IPS-20b (cell line): ENCODE results near the gene NOTCH2.

ENCODE experiments used
- H3K27ac ChIP-seq: one replicate; pipeline ENCODE4 v1.5.1; 2013; ENCODE audit warnings: low read length
- H3K27me3 ChIP-seq: 2 replicates; pipeline ENCODE4 v1.6.1; 2013; ENCODE audit warnings: mild to moderate bottlenecking, low read length, inconsistent platforms; ENCODE audit not compliant: insufficient read depth
- H3K36me3 ChIP-seq: 2 replicates; pipeline ENCODE4 v1.6.1; 2013; ENCODE audit warnings: low read depth, mild to moderate bottlenecking, inconsistent platforms, low read length, moderate library complexity; ENCODE audit not compliant: insufficient read depth
- H3K4me1 ChIP-seq: 2 replicates; pipeline ENCODE4 v1.6.1; 2013; ENCODE audit warnings: mild to moderate bottlenecking, control low read depth, inconsistent platforms, low read length, moderate library complexity; ENCODE audit not compliant: insufficient read depth
- H3K4me3 ChIP-seq: 2 replicates; pipeline ENCODE4 v1.5.1; 2013; ENCODE audit warnings: mild to moderate bottlenecking, low read length, inconsistent platforms
- H3K9ac ChIP-seq: 2 replicates; pipeline ENCODE4 v1.6.1; 2013; ENCODE audit warnings: low read depth, mild to moderate bottlenecking, inconsistent platforms, low read length, moderate library complexity
- H3K9me3 ChIP-seq: 2 replicates; pipeline ENCODE4 v1.6.1; 2013; ENCODE audit warnings: mild to moderate bottlenecking, low read depth, low read length, inconsistent platforms; ENCODE audit not compliant: insufficient read depth

Gene NOTCH2

GRCh38 chr1:119924948-119925898 is 144.2 kb downstream of the NOTCH2 start:
- no peak overlapping the region for H3K9ac ChIP-seq
- no peaks in the 10 kb centered on the region for H3K27me3 ChIP-seq
- H3K4me1 ChIP-seq, result no peaks in the 10 kb centered on the region
- no peak overlapping the region for H3K4me3 ChIP-seq
- H3K36me3 ChIP-seq, result peaks cover 70% of the 10 kb centered on the region
- no peak overlapping the region for H3K27ac ChIP-seq
- H3K9me3 ChIP-seq, result no peaks in the 10 kb centered on the region

GRCh38 chr1:119920104-119920968 is 149.1 kb downstream of the NOTCH2 start:
- no peaks in the 10 kb centered on the region for H3K4me1 ChIP-seq
- no peak overlapping the region for H3K9ac ChIP-seq
- no peak overlapping the region for H3K27ac ChIP-seq
- no peaks in the 10 kb centered on the region for H3K27me3 ChIP-seq
- H3K4me3 ChIP-seq, result no peak overlapping the region
- H3K9me3 ChIP-seq, result no peaks in the 10 kb centered on the region
- H3K36me3 ChIP-seq, result peaks cover 96% of the 10 kb centered on the region

GRCh38 chr1:119919241-119919640 is 150.2 kb downstream of the NOTCH2 start:
- Histone ChIP-seq H3K36me3 (peaks cover 96% of the 10 kb centered on the region), H3K27ac (no peak overlapping the region), H3K4me1 (no peaks in the 10 kb centered on the region), H3K9ac (no peak overlapping the region), H3K4me3 (no peak overlapping the region), H3K9me3 (no peaks in the 10 kb centered on the region), H3K27me3 (no peaks in the 10 kb centered on the region)

- Histone ChIP-seq H3K27me3 (no peaks in the 10 kb centered on the region), H3K4me3 (no peak overlapping the region), H3K36me3 (peaks cover 96% of the 10 kb centered on the region)
Measured at GRCh38 chr1:119918301-119918700, 151.2 kb downstream of the NOTCH2 start.

GRCh38 chr1:119917304-119918055 is 152.0 kb downstream of the NOTCH2 start:
- H3K9me3 ChIP-seq, result no peaks in the 10 kb centered on the region
- no peak overlapping the region for H3K4me3 ChIP-seq
- H3K27me3 ChIP-seq, result no peaks in the 10 kb centered on the region
- H3K4me1 ChIP-seq, result no peaks in the 10 kb centered on the region
- H3K36me3 ChIP-seq, result peaks cover 87% of the 10 kb centered on the region
- no peak overlapping the region for H3K27ac ChIP-seq
- H3K9ac ChIP-seq, result no peak overlapping the region

More at GRCh38 chr1:119918301-119918700, 151.2 kb downstream of the NOTCH2 start:
- Histone ChIP-seq H3K9me3 (no peaks in the 10 kb centered on the region), H3K27ac (no peak overlapping the region), H3K9ac (no peak overlapping the region), H3K4me1 (no peaks in the 10 kb centered on the region)

GRCh38 chr1:119915517-119915916 is 153.9 kb downstream of the NOTCH2 start:
- Histone ChIP-seq H3K4me1 (no peaks in the 10 kb centered on the region), H3K27ac (no peak overlapping the region), H3K36me3 (peaks cover 69% of the 10 kb centered on the region), H3K27me3 (no peaks in the 10 kb centered on the region), H3K9me3 (no peaks in the 10 kb centered on the region), H3K4me3 (no peak overlapping the region), H3K9ac (no peak overlapping the region)

GRCh38 chr1:119914071-119914470 is 155.4 kb downstream of the NOTCH2 start:
- H3K4me1 ChIP-seq, result no peaks in the 10 kb centered on the region
- no peaks in the 10 kb centered on the region for H3K9me3 ChIP-seq
- no peak overlapping the region for H3K4me3 ChIP-seq
- no peak overlapping the region for H3K9ac ChIP-seq
- no peak overlapping the region for H3K27ac ChIP-seq
- H3K36me3 ChIP-seq, result peaks cover 57% of the 10 kb centered on the region
- H3K27me3 ChIP-seq, result no peaks in the 10 kb centered on the region

GRCh38 chr1:119912963-119913362 is 156.5 kb downstream of the NOTCH2 start:
- H3K4me1 ChIP-seq, result no peaks in the 10 kb centered on the region

GRCh38 chr1:119911775-119912174 is 157.7 kb downstream of the NOTCH2 start:
- Histone ChIP-seq H3K36me3 (peaks cover 34% of the 10 kb centered on the region), H3K27ac (no peak overlapping the region), H3K4me3 (no peak overlapping the region)

More at GRCh38 chr1:119912963-119913362, 156.5 kb downstream of the NOTCH2 start:
- no peak overlapping the region for H3K27ac ChIP-seq
- H3K36me3 ChIP-seq, result peaks cover 46% of the 10 kb centered on the region
- H3K9ac ChIP-seq, result no peak overlapping the region
- H3K9me3 ChIP-seq, result no peaks in the 10 kb centered on the region
- H3K27me3 ChIP-seq, result no peaks in the 10 kb centered on the region
- no peak overlapping the region for H3K4me3 ChIP-seq

GRCh38 chr1:119910618-119911017 is 158.8 kb downstream of the NOTCH2 start:
- no peaks in the 10 kb centered on the region for H3K27me3 ChIP-seq
- H3K9me3 ChIP-seq, result no peaks in the 10 kb centered on the region

More at GRCh38 chr1:119911775-119912174, 157.7 kb downstream of the NOTCH2 start:
- H3K9me3 ChIP-seq, result no peaks in the 10 kb centered on the region
- H3K4me1 ChIP-seq, result no peaks in the 10 kb centered on the region
- no peak overlapping the region for H3K9ac ChIP-seq
- H3K27me3 ChIP-seq, result no peaks in the 10 kb centered on the region

GRCh38 chr1:119909890-119910596 is 159.4 kb downstream of the NOTCH2 start:
- Histone ChIP-seq H3K4me1 (no peaks in the 10 kb centered on the region), H3K9ac (no peak overlapping the region), H3K36me3 (peaks cover 17% of the 10 kb centered on the region), H3K27ac (no peak overlapping the region), H3K27me3 (no peaks in the 10 kb centered on the region), H3K9me3 (no peaks in the 10 kb centered on the region), H3K4me3 (no peak overlapping the region)

More at GRCh38 chr1:119910618-119911017, 158.8 kb downstream of the NOTCH2 start:
- H3K4me1 ChIP-seq, result no peaks in the 10 kb centered on the region
- no peak overlapping the region for H3K27ac ChIP-seq
- H3K36me3 ChIP-seq, result peaks cover 23% of the 10 kb centered on the region
- H3K9ac ChIP-seq, result no peak overlapping the region
- no peak overlapping the region for H3K4me3 ChIP-seq
